Central memory CD8-positive, alpha-beta T cell (primary cell): ENCODE data around the gene REEP5.
"Not testable (repeated sequence)": the region's sequence is repeated elsewhere in the genome, so short reads cannot be mapped to it uniquely, and the experiment has no call there.

Experiments used
- ATAC-seq: fragments of 150-1000 bp; cut with Tn5 transposase; replicated peaks from 2 replicates; pipeline ENCODE4 v1.10.0; 2022; ENCODE audit warnings: mild to moderate bottlenecking, moderate FRiP score, moderate number of reproducible peaks; ENCODE audit not compliant: poor library complexity, severe bottlenecking; ENCODE audit errors: extremely low read depth
- DNase-seq, 2 donors: peaks; one replicate each; pipeline ENCODE4 v3.0.0; 2021; ENCODE audit warnings: low spot score in 2 of 2
- H3K27ac Mint-ChIP-seq: one replicate; pipeline ENCODE4 v1.8.0; 2022; ENCODE audit warnings: low read depth, mild to moderate bottlenecking, moderate library complexity, mixed read lengths
- H3K27me3 Mint-ChIP-seq: one replicate; pipeline ENCODE4 v1.8.0; 2022; ENCODE audit warnings: mixed read lengths
- H3K36me3 Mint-ChIP-seq: one replicate; pipeline ENCODE4 v1.8.0; 2022; ENCODE audit warnings: mild to moderate bottlenecking, moderate library complexity, mixed read lengths; ENCODE audit not compliant: insufficient read depth
- H3K4me1 Mint-ChIP-seq: one replicate; pipeline ENCODE4 v1.8.0; 2022; ENCODE audit warnings: mixed read lengths
- H3K4me3 Mint-ChIP-seq: one replicate; pipeline ENCODE4 v1.8.0; 2022; ENCODE audit warnings: mild to moderate bottlenecking, moderate library complexity, mixed read lengths
- H3K9me3 Mint-ChIP-seq: one replicate; pipeline ENCODE4 v1.8.0; 2022; ENCODE audit warnings: mixed read lengths

Gene REEP5

DNA sequence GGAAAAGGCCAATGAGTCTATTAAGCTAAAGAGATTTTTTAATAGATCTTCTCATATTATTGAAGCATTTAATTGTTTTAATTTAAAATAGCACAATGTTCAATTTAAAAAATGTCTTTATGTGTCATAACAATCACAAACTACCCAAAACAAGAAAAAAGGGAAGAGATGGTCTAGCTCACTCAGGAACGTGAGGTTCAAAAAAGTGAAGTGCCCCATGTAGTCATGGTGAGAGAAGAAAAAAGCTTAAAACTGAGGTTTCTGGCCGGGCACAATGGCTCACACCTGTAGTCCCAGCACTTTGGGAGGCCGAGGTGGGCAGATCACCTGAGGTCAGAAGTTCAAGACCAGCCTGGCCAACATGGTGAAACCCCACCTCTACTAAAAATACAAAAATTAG, 17.0 kb downstream of the REEP5 start:
- Mint-ChIP-seq H3K4me1 (peaks cover 37% of the 10 kb centered on the region), H3K27ac (peak overlapping the region; percentile 51), H3K36me3 (peaks cover 46% of the 10 kb centered on the region)
- not testable (repeated sequence) for H3K9me3 Mint-ChIP-seq, H3K4me3 Mint-ChIP-seq, DNase-seq, H3K27me3 Mint-ChIP-seq, ATAC-seq

DNA sequence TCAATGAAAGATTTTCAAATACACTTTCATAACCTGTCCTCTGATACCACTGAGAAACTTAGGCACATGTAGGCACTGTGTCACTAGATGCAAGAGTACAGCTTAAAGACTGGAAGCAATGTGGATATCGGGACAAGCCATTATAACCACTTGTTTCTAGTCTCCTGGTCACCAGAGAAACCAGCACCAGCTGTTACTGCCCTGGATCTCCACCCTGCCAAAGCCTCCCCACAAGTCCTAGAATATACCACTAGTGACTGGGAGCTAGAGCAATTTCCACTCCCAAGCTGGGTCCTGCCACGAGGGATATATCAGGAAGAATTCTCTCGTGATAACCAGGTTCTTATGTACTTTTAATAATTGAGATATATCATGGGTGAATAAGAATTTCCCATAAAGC, 19.5 kb downstream of the REEP5 start:
- Mint-ChIP-seq H3K4me1 (peaks cover 30% of the 10 kb centered on the region), H3K4me3 (no peak overlapping the region), H3K27me3 (no peaks in the 10 kb centered on the region), H3K36me3 (peaks cover 43% of the 10 kb centered on the region), H3K9me3 (no peaks in the 10 kb centered on the region), H3K27ac (no peak overlapping the region)
- ATAC-seq (no peak), DNase-seq (no peak)

DNA sequence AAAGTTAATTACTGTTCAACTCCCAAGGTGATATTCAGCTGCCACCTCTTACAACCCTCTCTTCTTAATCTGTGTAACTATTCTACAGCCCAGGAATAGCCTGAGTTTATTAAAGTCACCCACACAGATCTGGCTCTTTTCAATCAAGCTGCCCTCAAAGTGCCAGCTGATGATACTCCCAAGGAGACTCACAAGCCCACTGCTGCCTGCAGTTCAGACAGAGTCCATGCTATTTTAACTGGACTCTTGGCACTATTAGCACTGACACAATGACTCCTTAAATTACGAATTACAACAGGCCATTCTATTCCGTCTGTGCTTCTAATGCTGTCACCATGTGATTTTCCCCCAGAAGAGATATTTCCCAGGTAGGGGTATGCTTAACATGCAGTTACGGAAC, 26.3 kb downstream of the REEP5 start:
- Mint-ChIP-seq H3K36me3 (peaks cover 51% of the 10 kb centered on the region), H3K27ac (no peak overlapping the region), H3K9me3 (no peaks in the 10 kb centered on the region), H3K4me1 (peaks cover 30% of the 10 kb centered on the region), H3K4me3 (no peak overlapping the region), H3K27me3 (no peaks in the 10 kb centered on the region)
- no peak for DNase-seq
- ATAC-seq, result no peak

DNA sequence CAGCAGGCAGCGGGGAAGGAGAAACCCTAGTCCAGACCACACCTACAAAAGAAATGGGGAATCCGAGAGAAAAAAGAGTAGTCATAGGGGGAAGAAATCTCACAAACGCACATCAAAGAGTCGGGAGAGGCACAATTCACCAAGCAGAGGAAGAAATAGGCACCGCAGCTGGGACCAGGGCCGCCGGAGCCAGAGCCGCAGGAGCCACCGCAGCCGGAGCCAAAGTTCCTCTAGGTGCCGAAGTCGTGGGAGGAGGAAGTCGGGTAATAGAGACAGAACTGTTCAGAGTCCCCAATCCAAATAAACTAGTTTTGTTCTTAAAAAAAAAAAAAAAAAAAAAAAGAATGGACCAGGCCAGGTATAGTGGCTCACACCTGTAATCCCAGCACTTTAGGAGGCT, 29.3 kb downstream of the REEP5 start:
- Mint-ChIP-seq H3K9me3 (no peaks in the 10 kb centered on the region), H3K4me1 (peaks cover 42% of the 10 kb centered on the region), H3K27ac (no peak overlapping the region), H3K36me3 (peaks cover 37% of the 10 kb centered on the region), H3K4me3 (no peak overlapping the region), H3K27me3 (no peaks in the 10 kb centered on the region)
- ATAC-seq (no peak), DNase-seq (no peak)

DNA sequence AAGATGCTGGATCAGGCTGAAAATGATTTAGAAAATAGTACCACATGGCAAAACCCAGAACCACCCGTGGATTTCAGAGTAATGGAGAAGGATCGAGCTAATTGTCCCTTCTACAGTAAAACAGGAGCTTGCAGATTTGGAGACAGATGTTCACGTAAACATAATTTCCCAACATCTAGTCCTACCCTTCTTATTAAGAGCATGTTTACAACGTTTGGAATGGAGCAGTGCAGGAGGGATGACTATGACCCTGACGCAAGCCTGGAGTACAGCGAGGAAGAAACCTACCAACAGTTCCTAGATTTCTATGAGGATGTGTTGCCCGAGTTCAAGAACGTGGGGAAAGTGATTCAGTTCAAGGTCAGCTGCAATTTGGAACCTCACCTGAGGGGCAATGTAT, 30.0 kb downstream of the REEP5 start:
- H3K4me3 Mint-ChIP-seq, ATAC-seq, H3K27me3 Mint-ChIP-seq, H3K27ac Mint-ChIP-seq, DNase-seq, H3K9me3 Mint-ChIP-seq: not testable (repeated sequence)
- Mint-ChIP-seq H3K36me3 (peaks cover 38% of the 10 kb centered on the region), H3K4me1 (peaks cover 49% of the 10 kb centered on the region)

DNA sequence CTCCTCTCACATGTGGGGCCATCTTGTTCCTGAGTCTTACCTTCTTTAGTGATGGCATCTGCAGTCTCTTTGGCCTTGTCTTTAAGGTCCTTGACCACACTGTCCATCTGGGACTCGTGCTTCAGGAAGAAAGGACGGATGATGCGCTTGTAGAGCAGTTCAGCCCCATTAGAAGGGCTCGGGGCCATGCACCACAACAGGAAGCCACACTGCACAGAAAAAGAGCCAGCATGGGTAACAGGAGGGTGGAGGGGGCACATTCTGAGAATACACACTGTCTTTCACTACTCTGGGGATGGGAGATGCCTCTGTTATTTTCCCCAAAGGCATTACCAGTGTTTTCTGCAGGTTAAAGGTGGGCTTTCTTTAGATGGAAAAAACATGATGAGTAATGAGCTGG, 35.1 kb downstream of the REEP5 start:
- Mint-ChIP-seq H3K27me3 (no peaks in the 10 kb centered on the region), H3K4me1 (peaks cover 30% of the 10 kb centered on the region), H3K9me3 (no peaks in the 10 kb centered on the region), H3K4me3 (no peak overlapping the region), H3K36me3 (peaks cover 34% of the 10 kb centered on the region), H3K27ac (peak overlapping the region; percentile 77)
- ATAC-seq, result peak; percentile 73
- no peak for DNase-seq

DNA sequence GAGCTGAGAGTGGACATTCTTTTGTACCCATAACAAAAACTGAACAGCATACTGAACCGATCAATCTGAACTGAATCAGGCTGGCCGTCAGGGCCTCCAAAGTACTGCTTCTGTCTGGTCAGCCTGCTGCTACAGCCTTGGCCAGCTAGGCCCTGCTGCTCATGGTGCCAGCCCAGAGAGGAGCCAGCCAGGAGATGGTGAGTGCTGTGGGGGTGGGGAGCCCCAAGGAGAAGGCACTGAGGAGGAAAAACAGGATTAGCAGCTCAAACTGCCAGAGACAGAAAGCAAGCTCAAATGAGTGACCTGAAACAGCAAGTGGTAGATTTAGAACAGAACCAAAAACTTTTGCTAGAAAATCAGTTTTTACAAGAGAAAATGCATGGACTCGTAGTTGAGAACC, 37.0 kb downstream of the REEP5 start:
- peaks cover 34% of the 10 kb centered on the region for H3K36me3 Mint-ChIP-seq
- peaks cover 29% of the 10 kb centered on the region for H3K4me1 Mint-ChIP-seq
- H3K27me3 Mint-ChIP-seq, result no peaks in the 10 kb centered on the region
- H3K27ac Mint-ChIP-seq, result no peak overlapping the region
- H3K4me3 Mint-ChIP-seq, result no peak overlapping the region
- DNase-seq, result no peak
- no peak for ATAC-seq
- no peaks in the 10 kb centered on the region for H3K9me3 Mint-ChIP-seq

DNA sequence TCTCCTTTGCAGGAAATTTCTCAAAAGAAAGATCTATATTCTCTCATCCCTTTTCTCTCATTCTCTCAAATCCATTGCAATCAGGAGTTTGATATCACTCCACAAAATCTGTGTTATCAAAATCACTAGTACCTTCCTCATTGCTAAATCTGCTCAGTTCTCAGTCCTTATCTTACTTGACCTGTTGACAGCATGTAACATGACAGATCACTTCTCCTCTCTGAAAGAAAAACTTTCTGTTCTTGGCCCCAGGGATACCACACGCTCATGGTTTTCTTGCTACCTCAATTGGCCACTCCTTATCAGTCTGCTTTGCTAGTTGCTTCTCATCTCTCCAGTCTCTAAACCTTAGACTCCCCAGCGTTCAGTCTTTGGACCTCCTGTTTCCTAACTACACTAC, 38.8 kb downstream of the REEP5 start:
- no peak overlapping the region for H3K27ac Mint-ChIP-seq
- peaks cover 37% of the 10 kb centered on the region for H3K36me3 Mint-ChIP-seq
- no peaks in the 10 kb centered on the region for H3K27me3 Mint-ChIP-seq
- H3K4me1 Mint-ChIP-seq, result peaks cover 30% of the 10 kb centered on the region
- DNase-seq (no peak), ATAC-seq (no peak)
- H3K9me3 Mint-ChIP-seq, result no peaks in the 10 kb centered on the region
- no peak overlapping the region for H3K4me3 Mint-ChIP-seq

DNA sequence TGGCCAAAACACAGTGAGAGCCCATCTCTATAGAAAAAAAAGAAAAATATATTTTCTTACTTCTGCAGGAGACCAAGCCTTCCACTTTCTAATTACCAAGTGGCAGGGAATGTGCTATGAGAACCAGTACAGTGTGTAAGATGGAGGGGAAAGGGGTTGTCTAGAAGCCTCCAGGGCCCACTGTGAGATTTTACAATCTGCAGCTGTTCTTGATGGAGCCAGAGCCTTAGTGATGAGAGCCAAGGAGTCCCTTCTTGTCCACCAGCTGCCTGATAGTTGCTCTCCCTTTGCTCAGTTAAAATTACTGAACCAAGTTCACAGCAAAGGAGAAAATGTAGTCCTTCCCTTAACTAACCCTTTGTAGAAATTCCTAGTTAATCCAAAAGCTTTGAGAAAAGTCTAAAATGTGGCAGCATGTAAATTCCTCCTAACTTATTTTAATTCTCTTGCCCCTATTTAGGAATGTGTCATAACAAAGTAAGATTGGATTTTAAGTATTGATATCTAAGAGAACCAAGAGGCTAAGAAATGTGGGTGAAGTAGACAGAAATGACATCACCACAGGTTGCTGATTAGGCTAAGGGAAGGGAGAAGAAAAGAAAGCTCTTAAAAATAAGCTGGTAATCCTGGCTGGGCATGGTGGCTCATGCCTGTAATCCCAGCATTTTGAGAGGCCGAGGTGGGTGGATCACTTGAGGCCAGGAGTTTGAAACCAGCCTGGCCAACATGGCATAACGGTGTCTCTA, 41.6 kb downstream of the REEP5 start:
- ATAC-seq (no peak), DNase-seq (no peak)
- no peaks in the 10 kb centered on the region for H3K9me3 Mint-ChIP-seq
- H3K36me3 Mint-ChIP-seq, result peaks cover 36% of the 10 kb centered on the region
- peaks cover 26% of the 10 kb centered on the region for H3K4me1 Mint-ChIP-seq
- no peaks in the 10 kb centered on the region for H3K27me3 Mint-ChIP-seq
- H3K4me3 Mint-ChIP-seq, result no peak overlapping the region
- no peak overlapping the region for H3K27ac Mint-ChIP-seq

DNA sequence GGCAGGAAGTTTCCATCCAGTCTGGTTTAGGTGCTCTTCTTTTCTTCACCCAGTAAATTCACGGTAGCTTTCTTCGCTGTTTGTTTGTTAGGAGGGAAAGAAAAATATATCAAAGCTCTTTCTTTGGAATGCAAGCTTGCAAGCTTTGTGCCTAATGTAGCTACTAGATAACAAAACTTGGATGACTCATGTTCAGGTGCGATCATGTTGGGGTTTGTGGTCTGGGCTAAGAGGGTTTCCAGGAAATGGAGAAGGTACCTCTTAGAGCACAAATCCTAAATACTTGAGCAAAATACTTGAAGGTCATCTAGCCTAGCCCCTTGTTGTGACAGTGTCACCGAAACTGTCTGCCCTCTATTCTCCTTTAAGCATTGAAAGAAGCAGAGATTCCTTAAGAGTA, 43.3 kb downstream of the REEP5 start:
- Mint-ChIP-seq H3K27me3 (no peaks in the 10 kb centered on the region), H3K9me3 (no peaks in the 10 kb centered on the region), H3K36me3 (peaks cover 33% of the 10 kb centered on the region), H3K4me3 (peak overlapping the region; percentile 23), H3K27ac (peak overlapping the region; percentile 79), H3K4me1 (peaks cover 27% of the 10 kb centered on the region)
- peak; percentile 82 for ATAC-seq
- DNase-seq, result no peak

DNA sequence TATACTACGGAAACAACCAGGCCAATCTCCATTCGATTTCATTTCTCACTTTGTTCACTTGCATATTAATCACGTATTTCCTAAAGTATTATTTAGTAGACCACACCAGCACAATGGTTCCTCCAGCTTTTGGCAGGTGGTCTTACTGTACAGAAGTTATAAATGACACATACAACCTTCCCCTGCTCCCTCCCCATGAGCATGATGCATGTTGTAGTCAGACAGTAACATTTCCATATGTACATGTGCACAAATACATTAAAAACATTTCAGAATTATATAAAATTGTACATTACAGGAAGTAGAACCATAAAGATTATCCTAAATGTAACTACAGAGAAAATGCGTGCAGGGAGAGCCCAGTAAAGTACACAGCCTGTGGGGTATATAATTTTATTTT, 43.9 kb downstream of the REEP5 start:
- H3K9me3 Mint-ChIP-seq, result no peaks in the 10 kb centered on the region
- DNase-seq (no peak), ATAC-seq (no peak)
- H3K27ac Mint-ChIP-seq, result peak overlapping the region; percentile 79
- peaks cover 36% of the 10 kb centered on the region for H3K36me3 Mint-ChIP-seq
- no peaks in the 10 kb centered on the region for H3K27me3 Mint-ChIP-seq
- no peak overlapping the region for H3K4me3 Mint-ChIP-seq
- peaks cover 30% of the 10 kb centered on the region for H3K4me1 Mint-ChIP-seq

DNA sequence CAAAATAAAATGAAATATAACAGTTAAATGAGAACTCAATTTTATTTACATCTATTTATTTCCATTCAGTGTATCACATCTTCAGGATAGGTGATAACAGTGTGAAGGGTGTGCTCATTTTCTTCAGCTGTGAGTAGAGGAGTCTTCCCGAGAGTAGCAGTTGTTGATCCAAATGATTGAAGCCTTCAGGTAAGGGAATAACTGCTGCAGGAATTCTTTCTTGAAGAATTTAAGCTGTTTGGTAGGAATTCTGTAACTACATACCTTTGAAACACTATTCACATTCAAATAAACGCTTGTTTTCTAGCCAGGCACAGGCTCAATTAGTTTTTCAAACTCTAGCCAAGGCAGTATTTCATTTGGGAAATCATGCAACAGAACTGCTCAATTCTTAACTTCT, 45.7 kb downstream of the REEP5 start:
- ATAC-seq, result no peak
- H3K4me3 Mint-ChIP-seq, result no peak overlapping the region
- H3K4me1 Mint-ChIP-seq, result peaks cover 34% of the 10 kb centered on the region
- H3K27ac Mint-ChIP-seq, result no peak overlapping the region
- H3K36me3 Mint-ChIP-seq, result peaks cover 41% of the 10 kb centered on the region
- H3K9me3 Mint-ChIP-seq, result no peaks in the 10 kb centered on the region
- no peak for DNase-seq
- H3K27me3 Mint-ChIP-seq, result no peaks in the 10 kb centered on the region

DNA sequence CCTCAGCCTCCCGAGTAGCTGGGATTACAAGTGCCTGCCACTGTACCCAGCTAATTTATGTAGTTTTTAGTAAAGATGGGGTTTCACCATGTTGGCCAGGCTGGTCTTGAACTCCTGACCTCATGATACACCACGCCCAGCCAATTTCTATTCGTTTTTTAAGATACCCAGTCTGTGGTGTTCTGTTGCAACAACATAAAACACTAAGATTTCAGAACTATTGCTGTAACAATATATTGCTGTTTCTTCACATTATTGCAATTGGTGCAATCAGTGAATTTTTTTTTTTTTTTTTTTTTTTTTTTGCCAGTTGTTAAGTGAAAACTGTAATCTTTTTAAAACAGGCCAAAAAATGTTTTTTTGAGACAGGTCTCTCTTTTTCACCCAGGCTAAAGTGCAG, 51.1 kb downstream of the REEP5 start:
- H3K4me1 Mint-ChIP-seq, result peaks cover 10% of the 10 kb centered on the region
- no peak overlapping the region for H3K27ac Mint-ChIP-seq
- no peaks in the 10 kb centered on the region for H3K27me3 Mint-ChIP-seq
- no peak overlapping the region for H3K4me3 Mint-ChIP-seq
- ATAC-seq (no peak), DNase-seq (no peak)
- peaks cover 56% of the 10 kb centered on the region for H3K36me3 Mint-ChIP-seq
- no peaks in the 10 kb centered on the region for H3K9me3 Mint-ChIP-seq
